A673 (cell line): ENCODE data around the gene ORAI2. TPM values are rescaled to one million over a fixed set of nuclear protein-coding genes. Genes with fewer than 3 reads are reported as not detected.
"Not testable (repeated sequence)": the region's sequence is repeated elsewhere in the genome, so short reads cannot be mapped to it uniquely, and the experiment has no call there.

Source experiments
- BruUV-seq: library from RNA; stranded (reverse); fragments of 400-500 nt; replicated peaks from 2 replicates; lab custom pipeline; 2021; lab: Mats Ljungman, UMichigan
- CTCF ChIA-PET: fragments of 300-600 bp; sonication (Branson Sonifier 250); formaldehyde crosslinking; loops from one replicate; lab custom pipeline; 2022; ENCODE audit warnings: antibody characterized with exemption; lab: Charles Lee
- POLR2A ChIA-PET: fragments of 300-600 bp; sonication (Branson Sonifier 250); formaldehyde crosslinking; loops from one replicate; lab custom pipeline; 2022; ENCODE audit warnings: antibody characterized with exemption; ENCODE audit not compliant: low non-redundant PET; lab: Charles Lee
- DNase-seq: peaks from one replicate; pipeline ENCODE4 v3.0.0-alpha.2; 2015; ENCODE audit warnings: low spot score
- H3K27ac ChIP-seq: fragments of 200-600 bp; sonication (generic); 2 replicates; pipeline ENCODE4 v1.5.1; 2016; ENCODE audit warnings: mixed run types, low read depth, mild to moderate bottlenecking, mixed read lengths, antibody characterized with exemption, low read length; ENCODE audit not compliant: poor library complexity, severe bottlenecking
- H3K27me3 ChIP-seq: fragments of 200-600 bp; sonication (generic); replicated peaks from 2 replicates; pipeline ENCODE4 v1.6.1; 2017; ENCODE audit warnings: mixed run types, low read depth, mild to moderate bottlenecking, mixed read lengths, antibody characterized with exemption, low read length; ENCODE audit not compliant: insufficient read depth, poor library complexity
- H3K36me3 ChIP-seq: fragments of 200-600 bp; sonication (generic); 2 replicates; pipeline ENCODE4 v1.6.1; 2016; ENCODE audit warnings: mixed run types, mild to moderate bottlenecking, mixed read lengths, antibody characterized with exemption, low read length; ENCODE audit not compliant: insufficient read depth, poor library complexity, severe bottlenecking
- H3K4me1 ChIP-seq: fragments of 200-600 bp; sonication (generic); 2 replicates; pipeline ENCODE4 v1.6.1; 2017; ENCODE audit warnings: mixed run types, mild to moderate bottlenecking, mixed read lengths, antibody characterized with exemption, low read length; ENCODE audit not compliant: insufficient read depth, poor library complexity, severe bottlenecking
- H3K4me3 ChIP-seq: fragments of 200-600 bp; sonication (generic); 2 replicates; pipeline ENCODE4 v1.5.1; 2016; ENCODE audit warnings: low read depth, mixed run types, mild to moderate bottlenecking, mixed read lengths, low read length; ENCODE audit not compliant: poor library complexity, severe bottlenecking
- H3K9me3 ChIP-seq: fragments of 200-600 bp; sonication (generic); 2 replicates; pipeline ENCODE4 v1.6.1; 2016; ENCODE audit warnings: mixed run types, low read depth, mild to moderate bottlenecking, mixed read lengths, antibody characterized with exemption, low read length; ENCODE audit not compliant: poor library complexity, severe bottlenecking
- intact Hi-C: fragments of 100-400 bp; cut with micrococcal nuclease; formaldehyde crosslinking; loops from one replicate; pipeline ENCODE4 v1.10.0; 2022; ENCODE audit not compliant: unreplicated experiment
- total RNA-seq: library from RNA; stranded (reverse); gene quantifications from 2 replicates; pipeline ENCODE4 v1.2.3, GENCODE V29; 2021

ORAI2 gene
- total RNA-seq, 1 experiment from 2014 or later = 35.2 TPM

- H3K27me3 ChIP-seq, DNase-seq, intact Hi-C loops, H3K27ac ChIP-seq, BruUV-seq, H3K9me3 ChIP-seq, CTCF ChIA-PET, H3K36me3 ChIP-seq, H3K4me3 ChIP-seq, POLR2A ChIA-PET, H3K4me1 ChIP-seq: not testable (repeated sequence)
Observed at GRCh38 chr7:102494473-102495149, 61.2 kb downstream of the ORAI2 start.

GRCh38 chr7:102496861-102497260 lies 63.5 kb downstream of the ORAI2 start:
- POLR2A ChIA-PET, CTCF ChIA-PET, intact Hi-C loops: not testable (repeated sequence)

GRCh38 chr7:102497308-102497707 lies 63.9 kb downstream of the ORAI2 start:
- DNase-seq, BruUV-seq, H3K9me3 ChIP-seq, CTCF ChIA-PET, H3K27ac ChIP-seq, intact Hi-C loops, H3K4me3 ChIP-seq, POLR2A ChIA-PET, H3K4me1 ChIP-seq, H3K27me3 ChIP-seq, H3K36me3 ChIP-seq: not testable (repeated sequence)

More at GRCh38 chr7:102496861-102497260, 63.5 kb downstream of the ORAI2 start:
- H3K36me3 ChIP-seq, BruUV-seq, H3K27me3 ChIP-seq, H3K27ac ChIP-seq, DNase-seq, H3K9me3 ChIP-seq, H3K4me1 ChIP-seq, H3K4me3 ChIP-seq: not testable (repeated sequence)

GRCh38 chr7:102498321-102498720 lies 64.9 kb downstream of the ORAI2 start:
- H3K9me3 ChIP-seq, H3K36me3 ChIP-seq, H3K27ac ChIP-seq, H3K27me3 ChIP-seq, H3K4me1 ChIP-seq, intact Hi-C loops, H3K4me3 ChIP-seq, BruUV-seq, POLR2A ChIA-PET, DNase-seq, CTCF ChIA-PET: not testable (repeated sequence)

GRCh38 chr7:102503141-102503540 lies 69.8 kb downstream of the ORAI2 start:
- POLR2A ChIA-PET, H3K27ac ChIP-seq, intact Hi-C loops, DNase-seq, H3K4me1 ChIP-seq, H3K27me3 ChIP-seq, BruUV-seq, CTCF ChIA-PET, H3K4me3 ChIP-seq, H3K36me3 ChIP-seq, H3K9me3 ChIP-seq: not testable (repeated sequence)

- BruUV-seq, intact Hi-C loops, POLR2A ChIA-PET, H3K4me1 ChIP-seq, H3K9me3 ChIP-seq, H3K4me3 ChIP-seq, DNase-seq, H3K27me3 ChIP-seq, H3K36me3 ChIP-seq, H3K27ac ChIP-seq, CTCF ChIA-PET: not testable (repeated sequence)
Observed at GRCh38 chr7:102505298-102506185, 72.2 kb downstream of the ORAI2 start.
